Astrocyte of the spinal cord (primary cell): ENCODE data around the gene NPC1.
"Not testable (repeated sequence)": the region's sequence is repeated elsewhere in the genome, so short reads cannot be mapped to it uniquely, and the experiment has no call there.

Source experiments
- DNase-seq: peaks from one replicate; pipeline ENCODE4 v3.0.0; 2011; ENCODE audit warnings: low read depth, low spot score
- H3K4me3 ChIP-seq: 2 replicates; pipeline ENCODE4 v1.5.1; 2011; ENCODE audit warnings: low read depth, mild to moderate bottlenecking, low read length, moderate library complexity
- CTCF ChIP-seq: IDR thresholded peaks from 2 replicates; pipeline ENCODE4 v1.5.1; 2012; ENCODE audit warnings: low read depth, mild to moderate bottlenecking, low read length, inconsistent platforms
- in situ Hi-C: cut with HindIII; loops from 2 replicates; pipeline ENCODE4 v1.10.0; 2017; ENCODE audit warnings: low sequenced_read_pairs

The NPC1 gene

DNA sequence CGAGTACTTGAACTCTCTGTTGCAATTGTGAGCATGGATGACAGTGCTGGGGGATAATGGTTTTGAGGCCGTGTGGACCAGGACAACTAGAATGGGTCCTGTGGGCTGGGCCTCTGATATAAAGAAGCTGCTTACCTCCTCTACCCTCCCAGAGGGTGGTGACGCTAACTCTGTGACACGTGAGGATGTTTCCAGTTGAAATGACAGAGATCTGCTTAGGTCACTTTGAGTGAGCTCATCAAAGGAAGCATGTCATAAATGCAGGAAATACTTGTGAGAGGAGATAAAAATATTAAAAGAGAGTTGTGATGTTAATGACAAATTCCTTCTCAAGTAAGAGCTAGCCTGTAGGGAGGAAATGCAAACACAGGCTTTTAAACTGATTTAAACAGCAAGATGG, 66.6 kb downstream of the NPC1 start:
- no peak for DNase-seq
- no peak overlapping the region for H3K4me3 ChIP-seq
- in situ Hi-C loops, result no loop called here
- TF ChIP-seq CTCF, result no peak

DNA sequence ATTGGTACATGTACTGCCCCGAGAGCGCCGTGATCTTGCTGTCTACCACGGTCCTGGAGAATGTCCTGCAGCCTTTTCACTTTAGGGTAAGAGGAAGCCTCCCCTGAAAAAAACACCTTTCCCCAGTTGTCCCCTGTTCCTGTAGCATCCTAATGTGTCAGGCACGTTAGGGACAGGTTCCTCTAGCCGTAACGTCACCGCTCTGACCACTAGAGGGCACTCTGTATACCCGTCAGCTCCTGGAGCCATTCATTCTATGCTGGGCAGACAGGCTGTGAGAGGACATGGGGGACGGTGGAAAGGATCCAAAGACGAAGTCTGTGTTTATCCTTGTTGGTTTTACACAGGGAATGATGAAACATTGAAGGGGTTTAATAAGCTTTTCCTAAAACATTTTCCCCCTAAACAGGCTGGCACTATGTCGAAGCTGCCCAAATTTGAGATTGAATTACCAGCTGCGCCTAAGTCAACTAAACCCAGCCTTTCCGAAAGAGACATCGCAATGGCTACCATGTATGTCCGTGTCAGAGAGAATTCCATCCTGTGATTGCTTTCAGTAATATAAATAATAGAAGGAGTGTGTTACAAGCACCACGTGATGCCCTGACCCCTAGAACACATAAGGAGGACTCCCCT, 70.3 kb downstream of the NPC1 start:
- H3K4me3 ChIP-seq, result no peak overlapping the region
- peak; percentile 67 for DNase-seq
- peak; percentile 97 for TF ChIP-seq CTCF
- in situ Hi-C loops, result no loop called here

- DNase-seq, result no peak
These were observed 73.7 kb downstream of the NPC1 start for GRCh38 chr18:23512641-23513040.

DNA sequence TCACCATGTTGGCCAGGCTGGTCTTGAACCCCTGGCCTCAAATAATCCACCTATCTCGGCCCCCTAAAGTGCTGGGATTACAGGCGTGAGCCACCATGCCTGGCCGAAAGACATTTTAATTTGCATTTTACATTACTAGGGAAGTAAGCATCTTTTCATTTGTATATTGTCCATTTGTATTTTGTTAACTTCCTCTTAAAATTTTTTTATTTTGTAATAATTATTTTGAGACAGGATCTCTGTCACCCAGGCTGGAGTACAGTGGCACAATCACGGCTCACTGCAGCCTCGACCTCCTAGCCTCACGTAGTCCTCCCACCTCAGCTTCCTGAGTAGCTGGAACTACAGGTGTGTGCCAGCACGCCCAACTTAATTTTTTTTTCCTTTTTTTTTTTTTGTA, 74.1 kb downstream of the NPC1 start:
- in situ Hi-C loops, H3K4me3 ChIP-seq, DNase-seq: not testable (repeated sequence)

More at GRCh38 chr18:23512641-23513040, 73.7 kb downstream of the NPC1 start:
- no peak for TF ChIP-seq CTCF
- H3K4me3 ChIP-seq, result no peak overlapping the region
- in situ Hi-C loops, result no loop called here

- in situ Hi-C loops, H3K4me3 ChIP-seq, DNase-seq: not testable (repeated sequence)
These were observed 75.4 kb downstream of the NPC1 start for GRCh38 chr18:23510923-23511322.

DNA sequence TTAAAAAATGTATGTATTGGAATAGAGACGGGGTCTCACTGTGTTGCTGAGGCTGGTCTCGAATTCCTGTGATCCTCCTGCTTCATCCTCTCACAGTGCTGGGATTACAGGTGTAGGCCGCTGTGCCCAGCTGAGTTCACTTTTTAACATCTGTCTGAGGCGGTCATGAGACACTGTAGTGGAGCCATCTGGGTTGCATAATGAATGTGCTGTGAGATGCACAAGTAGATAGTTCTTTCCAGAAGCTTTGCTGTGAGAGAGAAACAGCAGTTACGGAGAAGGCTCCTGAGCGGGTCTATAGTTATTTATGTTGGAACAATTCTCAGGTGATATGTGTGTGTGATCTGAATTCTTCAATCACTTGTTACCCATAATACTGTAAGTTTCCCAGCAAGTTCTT, 79.9 kb downstream of the NPC1 start:
- no peak for TF ChIP-seq CTCF
- in situ Hi-C loops, result no loop called here
- no peak for DNase-seq
- H3K4me3 ChIP-seq, result no peak overlapping the region

- in situ Hi-C loops, result no loop called here
- DNase-seq, result no peak
- TF ChIP-seq CTCF, result no peak
- no peak overlapping the region for H3K4me3 ChIP-seq
These were observed 81.6 kb downstream of the NPC1 start for GRCh38 chr18:23504720-23505119.

- TF ChIP-seq CTCF, result no peak
- peak overlapping the region; percentile 78 for H3K4me3 ChIP-seq
- DNase-seq, result no peak
- in situ Hi-C loops, result no loop called here
These were observed 82.4 kb downstream of the NPC1 start for GRCh38 chr18:23503963-23504344.
